Duodenal mucosa (tissue), 2 donors: ENCODE measurements around the gene HNRNPM.

Experiments
- H3K27ac ChIP-seq: one replicate; pipeline ENCODE4 v1.7.0; 2013; ENCODE audit warnings: low read depth, low read length
- H3K27me3 ChIP-seq, 2 donors: one replicate each; pipeline ENCODE4 v1.7.0; 2013; ENCODE audit warnings: low read length in 2 of 2, control low read depth in 1 of 2; ENCODE audit not compliant: insufficient read depth in 2 of 2, control insufficient read depth in 1 of 2
- H3K36me3 ChIP-seq, 2 donors: one replicate each; pipeline ENCODE4 v1.7.0; 2013; ENCODE audit warnings: low read length in 2 of 2, control low read depth in 1 of 2; ENCODE audit not compliant: insufficient read depth in 2 of 2, control insufficient read depth in 1 of 2
- H3K4me1 ChIP-seq, 2 donors: one replicate each; pipeline ENCODE4 v1.7.0; 2013; ENCODE audit warnings: low read length in 2 of 2, control low read depth in 1 of 2; ENCODE audit not compliant: insufficient read depth in 2 of 2, control insufficient read depth in 1 of 2
- H3K4me3 ChIP-seq, 2 donors: one replicate each; pipeline ENCODE4 v1.7.0; 2013; ENCODE audit warnings: low read length in 2 of 2, low read depth in 1 of 2
- H3K9ac ChIP-seq, 2 donors: one replicate each; pipeline ENCODE4 v1.7.0; 2013; ENCODE audit warnings: low read length in 2 of 2, low read depth in 1 of 2
- H3K9me3 ChIP-seq, 2 donors: one replicate each; pipeline ENCODE4 v1.7.0; 2013; ENCODE audit warnings: low read length in 2 of 2, control low read depth in 1 of 2; ENCODE audit not compliant: control insufficient read depth in 1 of 2

Gene HNRNPM

DNA sequence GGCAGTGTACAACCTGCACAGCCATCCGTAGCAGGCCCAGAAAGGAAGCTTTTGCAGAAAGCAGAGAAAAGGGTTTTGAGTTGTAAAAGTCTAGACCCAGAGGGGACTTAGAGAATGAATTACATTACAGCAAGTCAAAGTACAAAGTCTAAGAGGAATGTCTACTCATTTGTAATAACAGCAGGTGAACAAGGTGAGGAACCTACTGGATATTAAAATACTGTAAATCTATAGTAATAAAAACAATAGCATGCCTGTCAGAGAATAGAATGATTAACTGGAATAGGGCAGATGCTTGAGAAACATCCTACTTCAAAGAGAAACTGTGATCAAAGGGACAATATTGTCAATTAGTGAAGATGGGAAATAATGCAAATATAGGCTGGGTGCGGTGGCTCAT is 87.5 kb downstream of the HNRNPM start:
- Histone ChIP-seq H3K9me3 (no peaks in the 10 kb centered on the region), H3K4me3 (no peak overlapping the region), H3K4me1 (peaks cover 12 to 16% of the 10 kb centered on the region in 2 donors), H3K27ac (no peak overlapping the region), H3K9ac (no peak overlapping the region), H3K27me3 (no peaks in the 10 kb centered on the region), H3K36me3 (peaks cover 0 to 21% of the 10 kb centered on the region in 2 donors)

DNA sequence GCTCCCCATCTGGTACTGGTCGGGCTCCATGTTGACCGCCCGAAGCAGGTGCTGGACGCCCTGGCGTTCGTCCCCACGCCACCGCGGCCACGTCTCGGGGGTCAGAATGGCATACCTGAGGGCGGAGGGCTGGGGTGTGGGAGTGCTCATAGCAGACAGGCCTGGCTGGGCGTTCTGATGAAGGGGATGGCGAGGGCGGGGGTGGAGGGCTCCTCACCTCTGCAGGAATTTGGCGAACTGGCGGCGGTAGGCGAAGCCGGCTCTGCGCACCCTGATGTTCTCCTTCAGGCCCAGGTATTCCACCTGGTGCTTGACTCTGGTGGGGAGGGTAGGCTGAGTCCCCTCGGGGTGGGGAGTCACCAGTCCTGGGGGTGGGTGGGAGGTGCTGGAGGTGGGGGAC is 91.5 kb downstream of the HNRNPM start:
- H3K36me3 ChIP-seq = peaks cover 0 to 8% of the 10 kb centered on the region in 2 donors
- H3K9me3 ChIP-seq = no peaks in the 10 kb centered on the region
- H3K27ac ChIP-seq = no peak overlapping the region
- H3K4me3 ChIP-seq = no peak overlapping the region
- H3K27me3 ChIP-seq = no peaks in the 10 kb centered on the region
- no peak overlapping the region for H3K9ac ChIP-seq
- peaks cover 0 to 7% of the 10 kb centered on the region in 2 donors for H3K4me1 ChIP-seq

GRCh38 chr19:8537099-8537498 is 92.3 kb downstream of the HNRNPM start:
- Histone ChIP-seq H3K4me1 (peaks cover 0 to 5% of the 10 kb centered on the region in 2 donors), H3K27ac (no peak overlapping the region), H3K9me3 (no peaks in the 10 kb centered on the region), H3K9ac (no peak overlapping the region), H3K27me3 (no peaks in the 10 kb centered on the region), H3K36me3 (peaks cover 0 to 5% of the 10 kb centered on the region in 2 donors), H3K4me3 (no peak overlapping the region)
